AG04449 (cell line): ENCODE data around the gene RAB11FIP3.
"Not testable (repeated sequence)": the region's sequence is repeated elsewhere in the genome, so short reads cannot be mapped to it uniquely, and the experiment has no call there.

Experiments
- CTCF ChIA-PET: fragments of 350-600 bp; formaldehyde crosslinking; extraction: SDS; loops from one replicate; lab custom pipeline; 2021; ENCODE audit warnings: antibody characterized with exemption; lab: Yijun Ruan, JAX
- POLR2A ChIA-PET: fragments of 400-600, 350-600 bp; formaldehyde crosslinking; extraction: SDS; loops from one replicate; lab custom pipeline; 2020; ENCODE audit warnings: antibody characterized with exemption, inconsistent platforms; lab: Yijun Ruan, JAX
- DNase-seq: peaks from one replicate; pipeline ENCODE4 v3.0.0-alpha.2; 2010; ENCODE audit warnings: low read depth, low spot score
- H3K4me3 ChIP-seq: 2 replicates; pipeline ENCODE4 v1.5.1; 2011; ENCODE audit warnings: low read depth, mild to moderate bottlenecking, control low read depth, low read length
- TF ChIP-seq, protein P1 (sequence below): IDR thresholded peaks from one replicate; pipeline ENCODE4 v1.5.1; 2011; ENCODE audit warnings: mild to moderate bottlenecking, moderate library complexity, low read length, control low read depth, inconsistent platforms; ENCODE audit not compliant: insufficient read depth; ENCODE audit errors: missing control alignments

RAB11FIP3 gene

DNA sequence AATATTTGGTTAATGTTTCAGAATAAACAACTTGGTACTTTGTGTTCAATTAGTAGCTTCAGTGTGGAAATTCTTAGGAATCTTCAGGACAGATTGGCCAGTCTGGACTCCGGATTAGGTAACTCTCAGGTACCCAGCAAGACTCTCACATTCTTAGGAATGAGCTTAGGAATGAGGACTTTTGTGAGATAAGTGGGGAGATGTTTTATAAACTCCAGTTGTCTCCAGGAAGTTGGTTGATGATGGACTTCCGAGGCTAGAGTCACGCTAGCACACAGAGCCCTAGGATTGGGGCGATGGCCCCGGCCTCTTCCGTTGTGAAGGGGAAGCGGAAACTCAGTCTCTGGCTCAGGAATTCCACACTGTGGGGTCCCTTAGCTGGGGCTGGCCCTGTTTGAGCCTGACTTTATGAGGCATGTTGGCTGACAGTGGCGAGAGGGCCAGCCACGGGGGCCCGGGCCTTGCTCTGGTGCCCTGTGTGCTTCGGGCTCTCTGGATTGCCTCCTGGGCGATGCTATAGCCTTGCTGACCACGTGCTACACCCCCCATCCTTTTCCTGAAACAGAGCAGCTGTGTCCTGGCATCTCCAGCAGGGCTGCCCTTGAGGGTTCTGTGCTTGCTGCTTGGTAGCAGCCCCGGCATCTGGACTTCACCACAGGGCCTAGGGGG lies 32.4 kb downstream of the RAB11FIP3 start:
- POLR2A ChIA-PET: no interaction called here
- TF ChIP-seq, protein P1, sequence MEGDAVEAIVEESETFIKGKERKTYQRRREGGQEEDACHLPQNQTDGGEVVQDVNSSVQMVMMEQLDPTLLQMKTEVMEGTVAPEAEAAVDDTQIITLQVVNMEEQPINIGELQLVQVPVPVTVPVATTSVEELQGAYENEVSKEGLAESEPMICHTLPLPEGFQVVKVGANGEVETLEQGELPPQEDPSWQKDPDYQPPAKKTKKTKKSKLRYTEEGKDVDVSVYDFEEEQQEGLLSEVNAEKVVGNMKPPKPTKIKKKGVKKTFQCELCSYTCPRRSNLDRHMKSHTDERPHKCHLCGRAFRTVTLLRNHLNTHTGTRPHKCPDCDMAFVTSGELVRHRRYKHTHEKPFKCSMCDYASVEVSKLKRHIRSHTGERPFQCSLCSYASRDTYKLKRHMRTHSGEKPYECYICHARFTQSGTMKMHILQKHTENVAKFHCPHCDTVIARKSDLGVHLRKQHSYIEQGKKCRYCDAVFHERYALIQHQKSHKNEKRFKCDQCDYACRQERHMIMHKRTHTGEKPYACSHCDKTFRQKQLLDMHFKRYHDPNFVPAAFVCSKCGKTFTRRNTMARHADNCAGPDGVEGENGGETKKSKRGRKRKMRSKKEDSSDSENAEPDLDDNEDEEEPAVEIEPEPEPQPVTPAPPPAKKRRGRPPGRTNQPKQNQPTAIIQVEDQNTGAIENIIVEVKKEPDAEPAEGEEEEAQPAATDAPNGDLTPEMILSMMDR: no peak
- DNase-seq: no peak
- CTCF ChIA-PET: interaction anchor here (0.8 to 2.0 kb wide), 3 partner anchors 30 to 71 kb away, joined by 3 to 4 read pairs (median 3); no protein-coding TSS in a partner anchor
- H3K4me3 ChIP-seq: no peak overlapping the region

DNA sequence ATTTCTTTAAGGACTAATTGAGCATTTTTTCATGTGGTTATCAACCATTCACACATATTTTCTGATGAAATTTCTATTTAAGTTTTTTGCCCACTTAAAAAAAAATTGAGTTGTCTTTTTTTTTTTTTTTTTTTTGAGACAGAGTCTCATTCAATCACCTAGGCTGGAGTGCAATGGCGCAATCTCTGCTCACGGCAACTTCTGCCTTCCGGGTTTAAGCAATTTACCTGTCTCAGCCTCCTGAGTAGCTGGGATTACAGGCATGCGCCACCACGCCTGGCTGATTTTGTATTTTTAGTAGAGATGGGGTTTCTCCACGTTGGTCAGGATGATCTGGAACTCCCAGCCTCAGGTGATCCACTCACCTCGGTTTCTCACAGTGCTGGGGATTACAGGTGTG lies 34.3 kb downstream of the RAB11FIP3 start:
- CTCF ChIA-PET: no interaction called here
- DNase-seq: no peak
- H3K4me3 ChIP-seq: no peak overlapping the region
- POLR2A ChIA-PET: no interaction called here
- TF ChIP-seq, protein P1: no peak

DNA sequence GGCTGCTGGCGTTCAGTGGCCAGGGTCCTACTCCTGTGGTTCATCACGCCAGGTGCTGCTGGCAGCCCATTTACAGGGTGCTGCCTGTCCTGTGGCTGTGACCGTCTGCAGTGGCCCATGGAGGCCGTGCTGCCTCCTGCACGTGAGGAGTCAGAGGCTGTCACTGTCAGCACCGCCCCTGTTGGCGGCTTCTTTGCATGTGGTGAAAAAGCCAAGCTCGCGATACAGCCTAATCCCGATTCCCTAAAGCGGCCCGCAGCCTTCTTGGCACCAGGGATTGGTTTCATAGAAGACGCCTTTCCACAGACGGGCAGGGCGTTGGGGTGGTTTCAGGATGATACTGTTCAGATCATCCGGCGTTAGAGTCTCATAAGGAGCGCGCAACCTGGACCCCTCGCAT lies 35.3 kb downstream of the RAB11FIP3 start:
- ChIA-PET POLR2A (no interaction called here), CTCF (interaction anchor here (0.6 kb wide), 1 partner anchor 48 kb away, joined by 3 read pairs; no protein-coding TSS in a partner anchor)
- TF ChIP-seq, protein P1: no peak
- no peak for DNase-seq
- no peak overlapping the region for H3K4me3 ChIP-seq

DNA sequence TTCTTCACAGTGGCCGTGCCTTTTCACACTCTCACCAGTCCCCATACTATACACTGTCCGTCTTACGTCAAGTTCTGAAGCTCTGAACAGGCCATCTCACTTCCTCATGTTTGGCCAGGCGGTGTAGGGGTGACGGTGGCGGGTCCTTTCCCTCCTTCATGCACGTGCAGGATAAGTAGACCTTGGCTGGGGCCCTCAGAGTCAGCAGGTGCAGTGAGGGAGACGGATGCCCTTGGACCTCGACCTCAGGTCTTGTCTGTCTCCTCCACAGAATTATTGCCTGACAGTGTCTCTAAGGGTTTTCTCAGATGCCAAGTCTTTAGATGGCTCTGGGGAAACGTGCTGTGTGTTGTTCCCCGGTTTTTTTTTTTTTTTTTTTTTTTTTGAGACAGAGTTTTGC lies 37.6 kb downstream of the RAB11FIP3 start:
- no peak for DNase-seq
- no peak overlapping the region for H3K4me3 ChIP-seq
- TF ChIP-seq, protein P1: no peak
- POLR2A ChIA-PET: no interaction called here
- CTCF ChIA-PET: no interaction called here

DNA sequence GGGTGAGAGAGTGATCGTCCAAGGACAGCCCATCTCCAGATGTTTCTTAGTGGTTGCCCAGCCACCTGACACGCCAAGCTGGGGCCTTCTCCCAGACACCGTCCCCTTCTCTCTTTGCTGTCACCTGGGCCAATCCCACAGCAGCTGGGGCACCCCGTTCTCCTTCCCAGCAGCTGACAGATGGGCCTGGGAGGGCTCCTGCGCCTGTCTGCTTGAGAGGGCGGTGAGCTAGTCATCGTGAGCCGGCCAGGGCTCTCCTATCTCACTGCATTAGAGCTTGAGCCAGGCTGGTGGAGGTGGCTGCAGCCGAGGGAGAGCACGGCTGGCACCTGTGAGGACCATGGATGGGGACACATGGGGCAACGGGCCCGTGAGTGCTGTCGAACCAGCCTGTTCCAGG lies 41.2 kb downstream of the RAB11FIP3 start:
- TF ChIP-seq, protein P1: no peak
- CTCF ChIA-PET: no interaction called here
- DNase-seq: no peak
- no peak overlapping the region for H3K4me3 ChIP-seq
- POLR2A ChIA-PET: interaction anchor here (0.7 kb wide), 1 partner anchor 48 kb away, joined by 3 read pairs; no protein-coding TSS in a partner anchor

DNA sequence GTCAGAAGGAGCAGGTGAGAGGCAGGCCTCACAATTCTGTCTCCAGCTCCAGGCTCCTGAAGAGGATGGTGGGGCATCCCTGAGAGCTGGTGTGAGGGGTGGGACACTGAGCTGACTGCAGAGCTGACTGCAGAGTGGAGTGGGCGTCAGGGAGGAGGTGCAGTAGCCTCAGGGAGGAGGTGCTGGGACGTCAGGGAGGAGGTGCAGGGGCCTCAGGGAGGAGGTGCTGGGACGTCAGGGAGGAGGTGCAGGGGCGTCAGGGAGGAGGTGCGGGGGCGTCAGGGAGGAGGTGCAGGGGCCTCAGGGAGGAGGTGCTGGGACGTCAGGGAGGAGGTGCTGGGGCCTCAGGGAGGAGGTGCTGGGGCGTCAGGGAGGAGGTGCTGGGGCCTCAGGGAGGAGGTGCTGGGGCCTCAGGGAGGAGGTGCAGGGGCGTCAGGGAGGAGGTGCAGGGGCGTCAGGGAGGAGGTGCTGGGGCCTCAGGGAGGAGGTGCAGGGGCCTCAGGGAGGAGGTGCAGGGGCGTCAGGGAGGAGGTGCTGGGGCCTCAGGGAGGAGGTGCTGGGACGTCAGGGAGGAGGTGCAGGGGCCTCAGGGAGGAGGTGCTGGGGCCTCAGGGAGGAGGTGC lies 41.9 kb downstream of the RAB11FIP3 start:
- DNase-seq, CTCF ChIA-PET, H3K4me3 ChIP-seq: not testable (repeated sequence)
- POLR2A ChIA-PET: interaction anchor here (0.7 kb wide), 1 partner anchor 48 kb away, joined by 3 read pairs; no protein-coding TSS in a partner anchor
